ENCODE data around the gene MDM2. TPM values are rescaled to one million over a fixed set of nuclear protein-coding genes. Genes with fewer than 3 reads are reported as not detected.

Gene MDM2
- total RNA-seq, 3 donors from 2014 or later (not counting 1 experiment from before 2014, with no cell fraction given), result 130 to 143 (median 132) TPM

GRCh38 chr12:68790081-68790951, 17.7 kb upstream of the MDM2 start:
- Mint-ChIP-seq H3K9me3 (no peaks in the 10 kb centered on the region), H3K36me3 (no peaks in the 10 kb centered on the region), H3K27ac (no peak overlapping the region), H3K4me3 (no peak overlapping the region), H3K27me3 (ENCODE audit: low read depth in 2 of 2) (no peaks in the 10 kb centered on the region), H3K4me1 (peaks cover 4 to 5% of the 10 kb centered on the region in 2 donors)
- WGBS (ENCODE audit: insufficient coverage), result 95% methylated on average over 8 of the region's 13 CpGs
- DNase-seq, result no peak
- H3K27ac ChIP-seq (ENCODE audit: low read length), result no peak overlapping the region
- intact Hi-C loops (cut with micrococcal nuclease), result no loop called here
- no peak overlapping the region for H3K4me3 ChIP-seq (ENCODE audit: low read length)
- no peaks in the 10 kb centered on the region for H3K27me3 ChIP-seq (ENCODE audit: control insufficient read depth, insufficient read depth, low read length)
- TF ChIP-seq, protein P1, sequence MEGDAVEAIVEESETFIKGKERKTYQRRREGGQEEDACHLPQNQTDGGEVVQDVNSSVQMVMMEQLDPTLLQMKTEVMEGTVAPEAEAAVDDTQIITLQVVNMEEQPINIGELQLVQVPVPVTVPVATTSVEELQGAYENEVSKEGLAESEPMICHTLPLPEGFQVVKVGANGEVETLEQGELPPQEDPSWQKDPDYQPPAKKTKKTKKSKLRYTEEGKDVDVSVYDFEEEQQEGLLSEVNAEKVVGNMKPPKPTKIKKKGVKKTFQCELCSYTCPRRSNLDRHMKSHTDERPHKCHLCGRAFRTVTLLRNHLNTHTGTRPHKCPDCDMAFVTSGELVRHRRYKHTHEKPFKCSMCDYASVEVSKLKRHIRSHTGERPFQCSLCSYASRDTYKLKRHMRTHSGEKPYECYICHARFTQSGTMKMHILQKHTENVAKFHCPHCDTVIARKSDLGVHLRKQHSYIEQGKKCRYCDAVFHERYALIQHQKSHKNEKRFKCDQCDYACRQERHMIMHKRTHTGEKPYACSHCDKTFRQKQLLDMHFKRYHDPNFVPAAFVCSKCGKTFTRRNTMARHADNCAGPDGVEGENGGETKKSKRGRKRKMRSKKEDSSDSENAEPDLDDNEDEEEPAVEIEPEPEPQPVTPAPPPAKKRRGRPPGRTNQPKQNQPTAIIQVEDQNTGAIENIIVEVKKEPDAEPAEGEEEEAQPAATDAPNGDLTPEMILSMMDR (IDR thresholded peaks at IDR 0.05), result no peak
- ATAC-seq, result no peak
- no peaks in the 10 kb centered on the region for H3K9me3 ChIP-seq (ENCODE audit: control insufficient read depth, insufficient read depth, low read length)
- H3K36me3 ChIP-seq (ENCODE audit: control insufficient read depth, insufficient read depth, low read length), result no peaks in the 10 kb centered on the region
- no peaks in the 10 kb centered on the region for H3K4me1 ChIP-seq (ENCODE audit: control insufficient read depth, insufficient read depth, low read length)

GRCh38 chr12:68790952-68791234, 17.1 kb upstream of the MDM2 start:
- Histone ChIP-seq H3K27me3 (ENCODE audit: control insufficient read depth, insufficient read depth, low read length) (no peaks in the 10 kb centered on the region), H3K4me1 (ENCODE audit: control insufficient read depth, insufficient read depth, low read length) (no peaks in the 10 kb centered on the region), H3K36me3 (ENCODE audit: control insufficient read depth, insufficient read depth, low read length) (no peaks in the 10 kb centered on the region), H3K27ac (ENCODE audit: low read length) (no peak overlapping the region), H3K4me3 (ENCODE audit: low read length) (no peak overlapping the region), H3K9me3 (ENCODE audit: control insufficient read depth, insufficient read depth, low read length) (no peaks in the 10 kb centered on the region)
- TF ChIP-seq, protein P1 (IDR thresholded peaks at IDR 0.05), result no peak
- intact Hi-C loops (cut with micrococcal nuclease), result no loop called here
- Mint-ChIP-seq H3K27me3 (ENCODE audit: low read depth in 2 of 2) (no peaks in the 10 kb centered on the region), H3K9me3 (no peaks in the 10 kb centered on the region), H3K27ac (no peak overlapping the region), H3K36me3 (no peaks in the 10 kb centered on the region), H3K4me3 (no peak overlapping the region), H3K4me1 (peaks cover 4 to 5% of the 10 kb centered on the region in 2 donors)
- ATAC-seq, result no peak
- WGBS (ENCODE audit: insufficient coverage), result 62% methylated on average over 3 of the region's 3 CpGs
- no peak for DNase-seq

GRCh38 chr12:68791897-68792481, 16.0 kb upstream of the MDM2 start:
- no peak overlapping the region for H3K27ac Mint-ChIP-seq
- no peaks in the 10 kb centered on the region for H3K27me3 Mint-ChIP-seq (ENCODE audit: low read depth in 2 of 2)
- intact Hi-C loops (cut with micrococcal nuclease), result no loop called here

More at GRCh38 chr12:68791897-68792481, 16.0 kb upstream of the MDM2 start:
- WGBS (ENCODE audit: insufficient coverage), result 100% methylated on average over 1 of the region's 2 CpGs
- DNase-seq (no peak), ATAC-seq (no peak)
- Histone ChIP-seq H3K27me3 (ENCODE audit: control insufficient read depth, insufficient read depth, low read length) (no peaks in the 10 kb centered on the region), H3K9me3 (ENCODE audit: control insufficient read depth, insufficient read depth, low read length) (no peaks in the 10 kb centered on the region), H3K36me3 (ENCODE audit: control insufficient read depth, insufficient read depth, low read length) (no peaks in the 10 kb centered on the region), H3K4me3 (ENCODE audit: low read length) (no peak overlapping the region), H3K27ac (ENCODE audit: low read length) (no peak overlapping the region), H3K4me1 (ENCODE audit: control insufficient read depth, insufficient read depth, low read length) (no peaks in the 10 kb centered on the region)
- no peak overlapping the region for H3K4me3 Mint-ChIP-seq
- no peaks in the 10 kb centered on the region for H3K9me3 Mint-ChIP-seq
- H3K4me1 Mint-ChIP-seq, result peaks cover 4 to 5% of the 10 kb centered on the region in 2 donors
- TF ChIP-seq, protein P1 (IDR thresholded peaks at IDR 0.05), result no peak
- no peaks in the 10 kb centered on the region for H3K36me3 Mint-ChIP-seq
